Measurements from ENCODE around the gene SYNJ2.

DNA sequence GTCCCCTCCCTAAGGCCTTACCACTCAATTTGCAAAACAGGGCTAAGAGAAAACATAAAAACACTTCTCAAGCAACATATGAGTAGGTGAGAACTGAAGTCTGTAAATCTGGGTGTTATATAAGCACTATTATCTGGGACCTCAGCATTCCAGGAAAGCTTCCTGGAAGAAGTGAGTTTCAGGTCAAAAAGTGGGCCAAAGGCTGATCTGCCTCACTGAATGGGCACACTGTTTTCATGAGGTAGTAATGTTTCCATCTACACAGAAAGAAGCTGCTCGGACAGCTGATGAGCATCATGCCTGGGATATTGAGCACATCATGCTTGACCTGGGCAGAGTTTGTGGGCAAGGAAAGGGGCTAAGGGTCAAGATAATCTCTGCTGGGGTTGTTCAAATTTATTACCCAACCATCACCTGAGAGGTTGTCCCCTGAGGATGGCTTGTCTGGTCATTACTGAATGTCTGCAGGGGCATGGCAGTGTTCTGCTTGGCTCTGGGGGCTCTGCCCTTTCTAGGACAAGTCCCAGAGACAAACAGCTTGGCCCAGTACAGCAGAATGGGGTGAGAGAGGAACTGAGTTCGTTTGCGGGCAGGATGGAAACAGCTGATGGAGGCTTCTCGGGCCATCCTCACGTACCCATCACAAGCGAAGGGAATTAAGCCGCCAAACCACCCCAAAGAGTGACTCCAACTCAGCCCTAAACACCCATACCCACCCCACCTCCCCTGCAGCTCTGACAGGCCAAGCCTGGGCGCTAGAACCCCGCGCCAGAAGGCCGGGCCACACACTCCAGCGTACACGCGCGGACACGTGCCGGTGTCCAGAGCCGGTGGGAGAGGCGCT lies 1.2 kb upstream of the SYNJ2 start:
- TF ChIP-seq, protein P1, sequence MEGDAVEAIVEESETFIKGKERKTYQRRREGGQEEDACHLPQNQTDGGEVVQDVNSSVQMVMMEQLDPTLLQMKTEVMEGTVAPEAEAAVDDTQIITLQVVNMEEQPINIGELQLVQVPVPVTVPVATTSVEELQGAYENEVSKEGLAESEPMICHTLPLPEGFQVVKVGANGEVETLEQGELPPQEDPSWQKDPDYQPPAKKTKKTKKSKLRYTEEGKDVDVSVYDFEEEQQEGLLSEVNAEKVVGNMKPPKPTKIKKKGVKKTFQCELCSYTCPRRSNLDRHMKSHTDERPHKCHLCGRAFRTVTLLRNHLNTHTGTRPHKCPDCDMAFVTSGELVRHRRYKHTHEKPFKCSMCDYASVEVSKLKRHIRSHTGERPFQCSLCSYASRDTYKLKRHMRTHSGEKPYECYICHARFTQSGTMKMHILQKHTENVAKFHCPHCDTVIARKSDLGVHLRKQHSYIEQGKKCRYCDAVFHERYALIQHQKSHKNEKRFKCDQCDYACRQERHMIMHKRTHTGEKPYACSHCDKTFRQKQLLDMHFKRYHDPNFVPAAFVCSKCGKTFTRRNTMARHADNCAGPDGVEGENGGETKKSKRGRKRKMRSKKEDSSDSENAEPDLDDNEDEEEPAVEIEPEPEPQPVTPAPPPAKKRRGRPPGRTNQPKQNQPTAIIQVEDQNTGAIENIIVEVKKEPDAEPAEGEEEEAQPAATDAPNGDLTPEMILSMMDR (IDR thresholded peaks at IDR 0.05; ENCODE audit: low read depth, low read length): no peak
- TF ChIP-seq POLR2A (IDR thresholded peaks at IDR 0.05; ENCODE audit: extremely low read depth, insufficient read length) (no peak), MYC (IDR thresholded peaks at IDR 0.05; ENCODE audit: low read depth, low read length) (no peak)
- TF ChIP-seq, protein P2, sequence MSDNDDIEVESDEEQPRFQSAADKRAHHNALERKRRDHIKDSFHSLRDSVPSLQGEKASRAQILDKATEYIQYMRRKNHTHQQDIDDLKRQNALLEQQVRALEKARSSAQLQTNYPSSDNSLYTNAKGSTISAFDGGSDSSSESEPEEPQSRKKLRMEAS (IDR thresholded peaks at IDR 0.05; ENCODE audit: low read depth, low read length): no peak

All from NB4 (cell line).